Measurements from ENCODE around the gene COL15A1.

The COL15A1 gene

GRCh38 chr9:99019510-99020331 is 76.0 kb downstream of the COL15A1 start:
- DNase-seq: no peak

- DNase-seq: no peak
Observed at GRCh38 chr9:99020786-99021436, 77.2 kb downstream of the COL15A1 start.

GRCh38 chr9:99021512-99021911 is 77.8 kb downstream of the COL15A1 start:
- DNase-seq: peak in 1 of 2 experiments; percentile 11

GRCh38 chr9:99023231-99023630 is 79.5 kb downstream of the COL15A1 start:
- peak; percentile 4 to 9 for DNase-seq

- peak; percentile 8 for DNase-seq
Observed at GRCh38 chr9:99023831-99024230, 80.1 kb downstream of the COL15A1 start.

- no peak for DNase-seq
Observed at GRCh38 chr9:99024959-99025358, 81.3 kb downstream of the COL15A1 start.

GRCh38 chr9:99025616-99026270 is 82.0 kb downstream of the COL15A1 start:
- DNase-seq: peak in 1 of 2 experiments; percentile 7

GRCh38 chr9:99026271-99026955 is 82.7 kb downstream of the COL15A1 start:
- peak in 1 of 2 experiments; percentile 13 for DNase-seq

GRCh38 chr9:99026956-99027298 is 83.2 kb downstream of the COL15A1 start:
- DNase-seq: peak in 1 of 2 experiments; percentile 9

GRCh38 chr9:99027443-99027842 is 83.7 kb downstream of the COL15A1 start:
- DNase-seq: peak in 1 of 2 experiments; percentile 9

GRCh38 chr9:99029083-99029645 is 85.5 kb downstream of the COL15A1 start:
- no peak for DNase-seq

GRCh38 chr9:99030092-99030511 is 86.4 kb downstream of the COL15A1 start:
- DNase-seq: no peak

GRCh38 chr9:99030610-99031109 is 87.0 kb downstream of the COL15A1 start:
- DNase-seq: no peak

GRCh38 chr9:99031319-99031718 is 87.6 kb downstream of the COL15A1 start:
- peak in 1 of 2 experiments; percentile 9 for DNase-seq

- DNase-seq: no peak
Observed at GRCh38 chr9:99031994-99032393, 88.3 kb downstream of the COL15A1 start.

GRCh38 chr9:99034149-99034548 is 90.4 kb downstream of the COL15A1 start:
- no peak for DNase-seq

- DNase-seq: no peak
Observed at GRCh38 chr9:99035313-99035712, 91.6 kb downstream of the COL15A1 start.

GRCh38 chr9:99037769-99038483 is 94.2 kb downstream of the COL15A1 start:
- no peak for DNase-seq

- DNase-seq: no peak
Observed at GRCh38 chr9:99038484-99038820, 94.7 kb downstream of the COL15A1 start.

GRCh38 chr9:99039505-99040182 is 95.9 kb downstream of the COL15A1 start:
- DNase-seq: peak; percentile 30 to 41

GRCh38 chr9:99040251-99040900 is 96.7 kb downstream of the COL15A1 start:
- no peak for DNase-seq
